Measurements from ENCODE around the gene RAB26. TPM values are rescaled to one million over a fixed set of nuclear protein-coding genes. Genes with fewer than 3 reads are reported as not detected.

Gene RAB26
- total and polyA plus RNA-seq, 9 donors, result 0.27 to 3.4 (median 0.69) TPM

DNA sequence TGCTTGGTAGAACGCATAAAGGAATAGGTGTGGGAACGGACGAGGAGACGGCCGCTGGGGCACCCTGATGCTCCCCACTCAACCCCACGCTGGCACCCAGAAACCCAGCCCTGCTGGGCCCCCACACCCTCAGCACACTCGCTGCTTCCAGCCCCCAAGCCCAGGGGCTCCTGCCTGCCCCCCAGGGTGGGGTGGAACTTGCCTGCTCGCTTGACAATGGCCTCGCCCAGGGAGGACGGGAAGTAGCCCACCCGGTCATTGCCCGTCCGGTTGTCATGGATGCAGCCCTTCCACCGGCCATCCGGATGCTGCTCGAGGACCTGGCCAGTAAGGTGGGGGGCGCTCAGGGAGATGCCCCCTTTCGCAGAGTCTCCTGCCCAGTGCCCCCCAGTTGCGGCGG is 38.1 kb downstream of the RAB26 start:
- H3K27ac ChIP-seq (ENCODE audit: low read length), result no peak overlapping the region
- H3K27me3 ChIP-seq (ENCODE audit: control insufficient read depth, insufficient read depth, low read length), result no peaks in the 10 kb centered on the region
- 82% methylated on average over 17 of the region's 20 CpGs for WGBS (ENCODE audit: insufficient coverage)
- H3K4me1 ChIP-seq (ENCODE audit: control insufficient read depth, insufficient read depth, low read length), result no peaks in the 10 kb centered on the region
- peaks cover 3% of the 10 kb centered on the region for H3K36me3 ChIP-seq (ENCODE audit: control insufficient read depth, insufficient read depth, low read length)
- H3K4me3 ChIP-seq (ENCODE audit: low read length), result no peak overlapping the region
- DNase-seq, result no peak
- no peaks in the 10 kb centered on the region for H3K9me3 ChIP-seq (replicated peaks; ENCODE audit: control insufficient read depth, low read depth, low read length)

DNA sequence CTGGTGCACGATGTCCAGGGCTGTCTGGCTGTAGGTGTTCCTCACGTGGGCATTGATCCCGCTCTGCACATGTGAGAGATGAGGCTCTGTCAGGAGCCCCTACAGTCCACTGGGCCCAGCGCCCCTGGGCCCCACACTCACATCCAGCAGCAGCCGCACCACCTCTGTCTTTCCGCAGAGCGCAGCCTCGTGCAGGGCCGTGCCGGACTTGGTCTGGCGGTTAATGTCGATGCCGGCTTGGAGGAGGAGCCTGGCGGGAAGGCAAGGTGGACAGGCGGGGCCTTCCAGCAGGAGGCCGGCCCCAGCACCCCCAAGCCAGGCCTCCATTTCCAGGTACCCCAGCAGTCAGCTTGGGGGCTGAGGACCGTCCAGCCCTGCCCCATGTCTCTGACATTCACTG is 38.8 kb downstream of the RAB26 start:
- 59% methylated on average over 16 of the region's 17 CpGs for WGBS (ENCODE audit: insufficient coverage)
- H3K27ac ChIP-seq (ENCODE audit: low read length), result no peak overlapping the region
- H3K36me3 ChIP-seq (ENCODE audit: control insufficient read depth, insufficient read depth, low read length), result peaks cover 3% of the 10 kb centered on the region

DNA sequence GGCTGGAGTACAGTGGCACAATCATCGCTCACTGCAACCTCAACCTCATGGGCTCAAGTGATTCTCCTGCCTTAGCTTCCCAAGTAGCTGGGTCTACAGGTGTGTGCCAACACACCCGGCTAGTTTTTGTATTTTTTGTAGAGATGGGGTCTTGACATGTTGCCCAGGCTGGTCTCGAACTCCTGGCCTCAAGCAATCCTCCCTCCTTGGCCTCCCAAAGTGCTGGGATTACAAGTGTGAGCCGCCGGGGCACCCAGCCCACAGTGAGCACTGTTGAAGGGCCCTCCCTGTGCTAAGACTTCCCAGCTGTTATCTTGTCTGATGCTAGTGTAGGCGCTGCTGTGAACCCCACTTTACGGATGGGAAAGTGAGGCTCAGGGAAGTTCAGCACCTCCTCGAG is 40.0 kb downstream of the RAB26 start:
- 94% methylated on average over 6 of the region's 8 CpGs for WGBS (ENCODE audit: insufficient coverage)
- Histone ChIP-seq H3K27me3 (ENCODE audit: control insufficient read depth, insufficient read depth, low read length) (peaks cover under 1% of the 10 kb centered on the region), H3K9me3 (replicated peaks; ENCODE audit: control insufficient read depth, low read depth, low read length) (no peaks in the 10 kb centered on the region), H3K4me3 (ENCODE audit: low read length) (no peak overlapping the region), H3K36me3 (ENCODE audit: control insufficient read depth, insufficient read depth, low read length) (peaks cover 3% of the 10 kb centered on the region), H3K27ac (ENCODE audit: low read length) (no peak overlapping the region), H3K4me1 (ENCODE audit: control insufficient read depth, insufficient read depth, low read length) (no peaks in the 10 kb centered on the region)
- DNase-seq, result no peak

More for the DNA sequence above, 38.8 kb downstream of the RAB26 start:
- Histone ChIP-seq H3K9me3 (replicated peaks; ENCODE audit: control insufficient read depth, low read depth, low read length) (no peaks in the 10 kb centered on the region), H3K4me3 (ENCODE audit: low read length) (no peak overlapping the region), H3K27me3 (ENCODE audit: control insufficient read depth, insufficient read depth, low read length) (no peaks in the 10 kb centered on the region), H3K4me1 (ENCODE audit: control insufficient read depth, insufficient read depth, low read length) (no peaks in the 10 kb centered on the region)
- DNase-seq, result no peak

DNA sequence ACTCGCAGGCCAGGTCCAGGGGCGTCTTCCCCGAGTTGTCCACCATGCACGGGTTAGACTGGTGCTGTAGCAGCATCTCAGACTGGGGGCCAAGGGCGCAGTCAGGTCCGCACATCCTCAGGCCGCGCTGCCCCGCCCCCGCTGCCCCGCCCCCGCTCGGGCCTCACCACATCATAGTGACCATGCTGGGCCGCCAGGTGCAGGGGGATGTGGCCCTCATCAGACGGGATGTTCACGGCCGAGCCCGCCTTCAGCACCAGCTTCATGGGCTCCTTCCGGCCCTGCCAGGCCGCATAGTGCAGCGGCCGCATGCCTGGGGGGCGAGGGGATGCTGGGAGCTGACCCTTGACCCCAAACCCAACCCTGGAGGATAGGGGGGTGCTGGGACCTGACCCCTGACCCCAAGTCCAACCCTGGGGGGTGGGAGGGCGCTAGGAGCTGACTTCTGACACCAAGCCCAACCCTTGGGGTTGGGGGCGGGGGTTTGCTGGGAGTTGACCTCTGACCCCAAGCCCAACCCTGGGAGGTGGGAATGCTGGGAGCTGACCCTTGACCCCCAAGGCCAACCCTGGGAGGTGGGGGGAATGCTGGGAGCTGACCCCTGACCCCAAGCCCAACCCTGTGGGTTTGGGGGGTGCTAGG is 40.9 kb downstream of the RAB26 start:
- no peak for DNase-seq
- H3K9me3 ChIP-seq (replicated peaks; ENCODE audit: control insufficient read depth, low read depth, low read length), result no peaks in the 10 kb centered on the region
- 87% methylated on average over 16 of the region's 25 CpGs for WGBS (ENCODE audit: insufficient coverage)
- H3K27me3 ChIP-seq (ENCODE audit: control insufficient read depth, insufficient read depth, low read length), result peaks cover 9% of the 10 kb centered on the region
- H3K27ac ChIP-seq (ENCODE audit: low read length), result no peak overlapping the region
- peaks cover 2% of the 10 kb centered on the region for H3K4me1 ChIP-seq (ENCODE audit: control insufficient read depth, insufficient read depth, low read length)
- H3K4me3 ChIP-seq (ENCODE audit: low read length), result no peak overlapping the region
- H3K36me3 ChIP-seq (ENCODE audit: control insufficient read depth, insufficient read depth, low read length), result peaks cover 3% of the 10 kb centered on the region

DNA sequence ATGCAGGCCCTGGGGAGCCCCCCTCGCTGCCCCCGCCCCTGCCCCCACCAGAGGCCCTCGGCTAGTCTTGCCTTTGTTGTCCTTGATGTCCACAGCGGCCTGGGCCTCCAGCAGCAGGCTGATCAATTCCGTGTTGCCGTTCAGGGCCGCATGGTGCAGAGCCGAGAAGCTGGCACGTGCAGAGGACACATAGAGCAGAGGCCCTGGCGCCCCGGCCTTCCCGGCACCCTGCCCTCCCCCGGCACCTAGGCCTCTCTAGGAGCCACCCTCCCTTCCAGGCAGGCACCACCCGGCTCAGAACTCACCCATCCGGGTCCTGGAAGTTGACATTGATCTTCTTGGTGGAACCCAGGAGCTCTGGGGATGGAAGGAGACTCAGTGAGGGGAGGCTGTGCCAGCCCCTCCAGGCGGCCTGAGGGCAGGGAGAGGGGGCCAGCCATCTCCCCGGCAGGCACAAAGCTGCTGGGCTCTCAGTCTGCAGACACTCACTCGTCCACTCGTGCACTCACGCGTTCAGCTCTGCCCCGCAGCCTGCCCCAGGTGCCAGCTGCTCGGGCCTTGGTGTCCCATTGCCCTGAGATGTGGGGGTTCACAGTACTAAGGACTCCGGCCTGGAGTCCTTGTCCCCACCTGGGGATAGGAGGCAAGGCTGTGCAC is 41.7 kb downstream of the RAB26 start:
- Histone ChIP-seq H3K36me3 (ENCODE audit: control insufficient read depth, insufficient read depth, low read length) (peaks cover 3% of the 10 kb centered on the region), H3K4me1 (ENCODE audit: control insufficient read depth, insufficient read depth, low read length) (peaks cover 10% of the 10 kb centered on the region), H3K4me3 (ENCODE audit: low read length) (no peak overlapping the region), H3K27ac (ENCODE audit: low read length) (no peak overlapping the region), H3K27me3 (ENCODE audit: control insufficient read depth, insufficient read depth, low read length) (peaks cover 17% of the 10 kb centered on the region), H3K9me3 (replicated peaks; ENCODE audit: control insufficient read depth, low read depth, low read length) (no peaks in the 10 kb centered on the region)
- 67% methylated on average over 15 of the region's 24 CpGs for WGBS (ENCODE audit: insufficient coverage)
- no peak for DNase-seq

DNA sequence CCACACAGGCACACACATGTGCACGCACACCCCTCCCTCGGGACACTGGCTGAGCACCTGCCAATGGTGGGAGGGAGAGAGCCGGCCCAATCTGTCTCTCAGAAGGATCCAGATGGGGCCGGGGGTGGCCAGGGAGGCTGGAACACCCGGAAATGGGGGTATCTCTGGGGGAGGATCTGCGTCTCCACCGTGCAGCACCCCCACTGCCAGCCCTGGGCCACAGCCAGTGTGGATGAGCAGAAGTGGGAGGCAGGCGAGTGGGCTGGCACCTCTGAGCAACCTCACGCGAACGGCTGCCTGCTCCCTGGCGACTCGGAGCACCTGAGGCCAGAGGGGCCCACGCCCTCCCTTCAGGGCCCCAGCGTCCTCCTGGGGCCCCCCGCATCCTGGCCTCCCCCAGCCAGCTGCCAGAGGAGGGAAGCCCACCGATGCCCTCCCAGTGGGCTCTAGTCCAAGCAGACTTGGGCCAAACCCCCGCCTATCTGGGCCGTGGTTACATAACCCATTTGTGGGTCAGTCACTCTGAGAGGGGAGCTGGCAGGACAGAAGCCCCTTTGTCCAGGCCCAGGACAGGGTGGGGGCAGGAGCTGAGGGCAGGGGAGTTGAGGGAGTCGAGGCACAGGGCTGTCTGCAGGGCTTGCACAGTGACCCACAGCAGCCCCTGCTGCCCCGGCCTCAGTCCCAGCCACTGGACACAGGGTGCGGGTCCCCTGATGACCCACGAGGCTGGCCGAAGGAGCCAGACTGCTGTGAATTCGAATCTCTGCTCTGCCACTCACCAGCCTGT is 42.4 kb downstream of the RAB26 start:
- H3K36me3 ChIP-seq (ENCODE audit: control insufficient read depth, insufficient read depth, low read length), result peaks cover 3% of the 10 kb centered on the region
- no peak overlapping the region for H3K27ac ChIP-seq (ENCODE audit: low read length)
- WGBS (ENCODE audit: insufficient coverage), result 63% methylated on average over 20 of the region's 25 CpGs

DNA sequence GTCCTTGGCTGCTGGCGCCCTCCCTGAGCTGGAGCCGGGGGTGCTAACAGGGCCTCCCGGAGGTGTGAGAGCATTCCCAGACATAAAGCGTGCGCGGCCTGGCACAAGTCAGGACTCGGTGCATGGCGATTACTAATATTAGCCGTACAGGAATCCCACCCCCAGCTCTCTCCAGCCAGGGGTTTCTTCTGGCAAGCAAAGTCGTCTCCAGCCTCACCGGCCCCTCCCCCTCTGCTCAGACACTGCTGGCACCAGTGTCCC is 43.0 kb downstream of the RAB26 start:
- Histone ChIP-seq H3K36me3 (ENCODE audit: control insufficient read depth, insufficient read depth, low read length) (no peaks in the 10 kb centered on the region), H3K9me3 (replicated peaks; ENCODE audit: control insufficient read depth, low read depth, low read length) (no peaks in the 10 kb centered on the region), H3K4me3 (ENCODE audit: low read length) (no peak overlapping the region), H3K27me3 (ENCODE audit: control insufficient read depth, insufficient read depth, low read length) (peaks cover 25% of the 10 kb centered on the region), H3K27ac (ENCODE audit: low read length) (no peak overlapping the region), H3K4me1 (ENCODE audit: control insufficient read depth, insufficient read depth, low read length) (peaks cover 18% of the 10 kb centered on the region)
- 66% methylated on average over 11 of the region's 11 CpGs for WGBS (ENCODE audit: insufficient coverage)
- DNase-seq, result no peak

More for the DNA sequence above, 42.4 kb downstream of the RAB26 start:
- Histone ChIP-seq H3K4me1 (ENCODE audit: control insufficient read depth, insufficient read depth, low read length) (peaks cover 17% of the 10 kb centered on the region), H3K9me3 (replicated peaks; ENCODE audit: control insufficient read depth, low read depth, low read length) (no peaks in the 10 kb centered on the region), H3K4me3 (ENCODE audit: low read length) (no peak overlapping the region), H3K27me3 (ENCODE audit: control insufficient read depth, insufficient read depth, low read length) (peaks cover 24% of the 10 kb centered on the region)
- DNase-seq, result no peak

DNA sequence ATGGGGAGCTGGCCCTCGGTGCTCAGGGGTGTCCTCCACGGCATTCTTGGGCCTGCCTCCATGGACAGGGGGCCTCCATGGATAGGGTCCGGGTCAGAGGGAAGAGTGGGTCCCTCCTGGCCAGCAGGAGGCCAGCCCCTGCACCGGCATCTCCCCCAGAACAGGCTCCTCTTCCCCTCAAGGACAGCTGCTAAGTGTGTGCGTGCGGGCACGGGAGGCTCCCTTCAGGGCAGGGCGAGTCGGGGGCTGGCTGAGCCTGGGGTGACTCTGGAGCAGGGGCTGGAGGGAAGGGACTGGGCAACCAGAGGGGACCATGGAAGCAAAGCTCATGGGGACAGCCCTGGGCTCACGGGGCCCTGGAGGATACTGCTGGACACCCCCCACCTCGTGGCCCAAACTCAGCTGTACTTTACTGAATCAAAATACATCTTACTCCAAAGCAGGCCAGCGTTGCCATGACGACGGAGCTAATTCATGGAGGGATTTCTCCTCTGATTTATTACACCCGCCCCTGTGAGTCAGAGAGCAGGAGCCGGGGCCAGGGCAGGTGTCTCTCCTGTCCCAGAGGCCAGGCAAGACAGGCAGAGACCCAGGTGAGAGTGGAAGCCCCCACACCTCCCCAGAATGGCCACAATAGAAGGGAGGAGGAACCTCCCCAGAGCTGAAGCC is 45.9 kb downstream of the RAB26 start:
- Histone ChIP-seq H3K4me1 (ENCODE audit: control insufficient read depth, insufficient read depth, low read length) (peaks cover 18% of the 10 kb centered on the region), H3K9me3 (replicated peaks; ENCODE audit: control insufficient read depth, low read depth, low read length) (no peaks in the 10 kb centered on the region), H3K4me3 (ENCODE audit: low read length) (no peak overlapping the region), H3K27ac (ENCODE audit: low read length) (no peak overlapping the region), H3K36me3 (ENCODE audit: control insufficient read depth, insufficient read depth, low read length) (no peaks in the 10 kb centered on the region), H3K27me3 (ENCODE audit: control insufficient read depth, insufficient read depth, low read length) (peaks cover 45% of the 10 kb centered on the region)
- DNase-seq, result peak; percentile 65
- 30% methylated on average over 6 of the region's 16 CpGs for WGBS (ENCODE audit: insufficient coverage)

DNA sequence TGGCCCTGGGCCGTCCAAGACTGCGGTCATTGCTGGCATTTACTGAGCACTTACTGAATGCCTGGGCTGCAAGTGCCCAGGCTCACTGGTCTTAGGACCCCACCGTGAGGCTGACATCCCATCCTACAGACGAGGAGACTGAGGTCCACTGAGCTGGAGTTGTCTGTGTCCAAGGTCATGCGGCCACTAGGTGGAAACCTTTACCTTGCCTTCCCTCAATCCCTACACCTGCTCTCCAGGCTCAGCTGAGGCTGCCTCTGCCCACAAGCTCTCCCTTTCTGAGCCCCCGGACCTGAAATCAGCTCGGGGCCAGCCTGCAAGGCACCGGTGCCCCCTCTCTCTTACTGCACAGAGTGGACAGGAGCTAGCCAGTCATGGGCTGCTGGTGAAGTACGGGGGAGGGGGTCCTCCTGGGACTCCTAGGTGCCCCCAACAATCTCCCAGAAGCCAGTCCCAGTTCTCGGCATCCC is 46.5 kb downstream of the RAB26 start:
- no peaks in the 10 kb centered on the region for H3K36me3 ChIP-seq (ENCODE audit: control insufficient read depth, insufficient read depth, low read length)
- peaks cover 50% of the 10 kb centered on the region for H3K27me3 ChIP-seq (ENCODE audit: control insufficient read depth, insufficient read depth, low read length)
- H3K4me1 ChIP-seq (ENCODE audit: control insufficient read depth, insufficient read depth, low read length), result peaks cover 18% of the 10 kb centered on the region
- no peak overlapping the region for H3K27ac ChIP-seq (ENCODE audit: low read length)
- 26% methylated on average over 5 of the region's 10 CpGs for WGBS (ENCODE audit: insufficient coverage)
- no peak overlapping the region for H3K4me3 ChIP-seq (ENCODE audit: low read length)
- DNase-seq, result peak; percentile 57
- H3K9me3 ChIP-seq (replicated peaks; ENCODE audit: control insufficient read depth, low read depth, low read length), result no peaks in the 10 kb centered on the region

Measured in muscle of leg (tissue), 11 donors.